GM12874 (cell line): Measurements from ENCODE around the gene PRRT2.
A peak's percentile ranks its signal among the peaks of the same experiment; 100 is the strongest.

ENCODE experiments used
- CTCF ChIP-seq: IDR thresholded peaks from 2 replicates; pipeline ENCODE4 v1.5.1; 2011; ENCODE audit warnings: low read depth, mild to moderate bottlenecking, control low read depth, low read length, moderate library complexity; ENCODE audit not compliant: insufficient read depth

Gene PRRT2

DNA sequence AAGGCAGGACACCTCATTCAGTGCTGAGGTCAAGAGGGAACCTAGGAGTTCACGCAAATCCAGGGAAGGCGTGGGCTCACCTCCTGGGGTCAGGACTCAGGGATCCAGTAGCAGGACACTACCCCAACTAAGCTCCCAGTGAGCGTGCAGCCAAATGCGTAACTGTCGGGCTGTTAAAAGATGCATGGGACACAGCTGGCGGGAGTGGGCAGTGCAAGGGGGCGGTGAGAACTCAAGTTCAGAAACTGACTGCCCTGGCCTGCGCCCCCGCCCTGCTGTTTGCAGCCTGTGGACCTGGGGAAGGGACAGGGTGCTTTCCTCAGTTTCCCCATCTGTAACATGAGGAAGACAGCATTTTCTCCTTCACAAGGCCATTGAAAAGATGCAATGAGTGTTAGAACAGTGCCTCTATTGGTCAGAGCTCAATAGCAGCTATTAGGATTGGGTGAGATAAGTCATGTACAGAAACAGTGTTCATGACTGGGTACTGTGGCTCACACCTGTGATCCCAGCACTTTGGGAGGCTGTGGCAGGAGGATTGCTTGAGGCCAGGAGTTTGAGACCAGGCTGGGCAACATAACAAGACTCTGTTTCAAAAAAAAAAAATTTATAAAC, 30.8 kb downstream of the PRRT2 start:
- no peak for TF ChIP-seq CTCF

- no peak for TF ChIP-seq CTCF
These were observed 31.9 kb downstream of the PRRT2 start for GRCh38 chr16:29843931-29844330.

DNA sequence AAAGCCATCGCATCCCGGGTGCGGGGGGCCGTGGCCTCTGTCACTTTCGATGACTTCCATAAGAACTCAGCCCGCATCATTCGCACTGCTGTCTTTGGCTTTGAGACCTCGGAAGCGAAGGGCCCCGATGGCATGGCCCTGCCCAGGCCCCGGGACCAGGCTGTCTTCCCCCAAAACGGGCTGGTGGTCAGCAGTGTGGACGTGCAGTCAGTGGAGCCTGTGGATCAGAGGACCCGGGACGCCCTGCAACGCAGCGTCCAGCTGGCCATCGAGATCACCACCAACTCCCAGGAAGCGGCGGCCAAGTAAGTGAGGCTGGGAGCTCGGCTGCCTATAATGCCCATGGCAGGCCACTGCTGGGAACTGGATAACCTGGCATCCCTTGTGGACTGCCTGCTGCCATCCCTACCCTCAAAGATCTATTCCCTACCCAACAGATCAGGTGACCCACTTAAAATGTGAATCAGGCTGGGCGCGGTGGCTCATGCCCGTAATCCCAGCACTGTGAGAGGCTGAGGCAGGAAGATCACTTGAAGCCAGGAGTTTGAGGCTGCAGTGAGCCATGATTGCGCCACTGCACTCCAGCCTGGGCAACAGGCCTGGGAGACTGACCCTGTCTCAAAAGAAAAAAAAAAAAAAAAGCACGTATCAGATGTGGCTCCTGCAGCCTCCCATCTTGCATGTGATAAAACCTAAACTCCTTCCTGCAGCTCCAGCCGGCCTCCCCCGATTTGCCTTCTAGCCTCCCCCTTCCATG, 32.8 kb downstream of the PRRT2 start:
- TF ChIP-seq CTCF: no peak

DNA sequence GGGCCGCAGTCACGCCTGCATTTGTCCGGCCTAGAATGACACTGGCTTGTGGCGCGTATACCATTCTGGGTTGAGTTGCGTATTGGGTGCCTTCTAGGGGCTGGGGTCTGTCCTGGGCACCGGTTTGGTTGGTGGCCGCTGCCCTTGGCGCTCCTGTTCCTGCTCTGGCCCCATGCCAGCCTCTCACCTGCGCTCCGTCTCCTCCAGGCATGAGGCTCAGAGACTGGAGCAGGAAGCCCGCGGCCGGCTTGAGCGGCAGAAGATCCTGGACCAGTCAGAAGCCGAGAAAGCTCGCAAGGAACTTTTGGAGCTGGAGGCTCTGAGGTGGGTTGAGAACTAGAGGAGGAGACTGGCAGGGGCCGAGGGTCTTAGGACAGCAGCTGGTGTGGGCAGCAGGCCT, 33.7 kb downstream of the PRRT2 start:
- TF ChIP-seq CTCF: no peak

GRCh38 chr16:29848420-29849297, 36.7 kb downstream of the PRRT2 start:
- peak; percentile 99 for TF ChIP-seq CTCF

- TF ChIP-seq CTCF: no peak
These were observed 37.5 kb downstream of the PRRT2 start for GRCh38 chr16:29849505-29849904.

- TF ChIP-seq CTCF: no peak
These were observed 39.0 kb downstream of the PRRT2 start for GRCh38 chr16:29850998-29851397.
